C4-2B (cell line): Measurements from ENCODE around the gene SLC30A1.

Source experiments
- H3K27ac ChIP-seq: fragments of 450-650 bp; 2 replicates; pipeline ENCODE4 v1.5.1; 2017
- ZFX ChIP-seq: fragments of 450-650 bp; IDR thresholded peaks from 2 replicates; pipeline ENCODE4 v1.6.1; 2017
- TF ChIP-seq, protein P1 (sequence below): fragments of 450-650 bp; conservative IDR thresholded peaks from 2 replicates; pipeline ENCODE4 v1.5.1; 2017; ENCODE audit warnings: mild to moderate bottlenecking

The SLC30A1 gene

GRCh38 chr1:211551638-211552460 lies 27.1 kb downstream of the SLC30A1 start:
- TF ChIP-seq, protein P1, sequence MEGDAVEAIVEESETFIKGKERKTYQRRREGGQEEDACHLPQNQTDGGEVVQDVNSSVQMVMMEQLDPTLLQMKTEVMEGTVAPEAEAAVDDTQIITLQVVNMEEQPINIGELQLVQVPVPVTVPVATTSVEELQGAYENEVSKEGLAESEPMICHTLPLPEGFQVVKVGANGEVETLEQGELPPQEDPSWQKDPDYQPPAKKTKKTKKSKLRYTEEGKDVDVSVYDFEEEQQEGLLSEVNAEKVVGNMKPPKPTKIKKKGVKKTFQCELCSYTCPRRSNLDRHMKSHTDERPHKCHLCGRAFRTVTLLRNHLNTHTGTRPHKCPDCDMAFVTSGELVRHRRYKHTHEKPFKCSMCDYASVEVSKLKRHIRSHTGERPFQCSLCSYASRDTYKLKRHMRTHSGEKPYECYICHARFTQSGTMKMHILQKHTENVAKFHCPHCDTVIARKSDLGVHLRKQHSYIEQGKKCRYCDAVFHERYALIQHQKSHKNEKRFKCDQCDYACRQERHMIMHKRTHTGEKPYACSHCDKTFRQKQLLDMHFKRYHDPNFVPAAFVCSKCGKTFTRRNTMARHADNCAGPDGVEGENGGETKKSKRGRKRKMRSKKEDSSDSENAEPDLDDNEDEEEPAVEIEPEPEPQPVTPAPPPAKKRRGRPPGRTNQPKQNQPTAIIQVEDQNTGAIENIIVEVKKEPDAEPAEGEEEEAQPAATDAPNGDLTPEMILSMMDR = no peak
- no peak for TF ChIP-seq ZFX
- H3K27ac ChIP-seq = no peak overlapping the region

GRCh38 chr1:211549092-211549711 lies 29.8 kb downstream of the SLC30A1 start:
- no peak overlapping the region for H3K27ac ChIP-seq
- TF ChIP-seq, protein P1 = no peak
- TF ChIP-seq ZFX = no peak

DNA sequence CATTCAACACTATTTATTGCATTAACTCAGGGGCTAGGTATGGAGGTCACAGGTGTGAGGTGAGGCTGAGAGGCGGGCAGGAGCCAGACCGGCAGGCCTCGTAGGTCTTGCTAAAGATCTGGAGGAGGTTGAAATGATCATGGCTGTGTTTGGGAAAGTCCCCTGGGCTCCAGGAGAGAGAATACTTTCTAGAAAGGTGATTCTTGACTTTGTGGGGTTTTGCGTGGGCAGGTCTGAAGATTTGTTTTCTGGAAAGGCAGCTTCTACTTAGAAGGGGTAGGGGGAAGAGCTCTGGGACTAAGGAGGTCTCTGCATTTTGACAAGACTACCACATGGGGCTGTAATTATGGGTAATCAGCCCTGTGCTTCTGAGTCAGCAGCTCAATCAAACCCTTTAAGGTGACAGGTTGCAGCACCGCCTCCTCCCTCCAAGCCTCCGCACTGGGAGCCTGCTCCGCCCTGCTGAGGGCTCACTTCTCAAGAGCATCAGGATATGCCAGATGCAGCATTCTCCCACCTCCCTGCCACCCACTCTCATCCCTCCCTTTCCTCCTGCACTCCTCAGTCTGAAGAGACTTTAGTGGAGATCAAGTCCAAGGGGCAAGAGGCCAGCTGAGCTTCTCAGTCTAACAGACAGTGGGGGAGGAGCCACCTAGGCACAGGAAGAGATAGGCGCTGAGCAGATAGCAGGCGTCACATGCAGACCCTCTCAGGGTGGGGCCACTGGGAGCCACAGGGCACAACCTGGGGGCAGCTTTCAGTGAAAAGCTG lies 30.5 kb downstream of the SLC30A1 start:
- H3K27ac ChIP-seq = no peak overlapping the region
- TF ChIP-seq, protein P1 = no peak
- TF ChIP-seq ZFX = no peak

DNA sequence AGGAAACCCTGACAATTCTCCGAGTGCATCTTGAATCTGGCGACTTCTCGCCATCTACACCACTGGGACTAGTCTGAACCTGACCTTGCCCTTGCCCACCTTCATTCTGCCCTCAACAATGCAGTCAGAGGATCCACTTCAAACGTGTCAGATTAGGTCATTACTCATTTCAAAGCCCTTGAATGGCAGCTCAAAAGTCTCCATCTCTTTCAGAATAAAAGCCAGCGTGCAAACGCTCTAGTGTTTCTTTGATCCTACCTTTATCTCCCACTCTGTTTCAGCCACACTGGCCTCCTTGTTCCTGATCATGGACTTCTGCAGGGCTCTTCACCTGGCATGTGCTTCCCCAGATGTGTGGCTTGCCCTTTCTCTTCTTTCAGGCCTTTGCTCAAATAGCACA lies 31.3 kb downstream of the SLC30A1 start:
- H3K27ac ChIP-seq = no peak overlapping the region
- no peak for TF ChIP-seq ZFX
- TF ChIP-seq, protein P1 = no peak

GRCh38 chr1:211546543-211546942 lies 32.4 kb downstream of the SLC30A1 start:
- TF ChIP-seq ZFX = no peak
- TF ChIP-seq, protein P1 = no peak
- no peak overlapping the region for H3K27ac ChIP-seq

DNA sequence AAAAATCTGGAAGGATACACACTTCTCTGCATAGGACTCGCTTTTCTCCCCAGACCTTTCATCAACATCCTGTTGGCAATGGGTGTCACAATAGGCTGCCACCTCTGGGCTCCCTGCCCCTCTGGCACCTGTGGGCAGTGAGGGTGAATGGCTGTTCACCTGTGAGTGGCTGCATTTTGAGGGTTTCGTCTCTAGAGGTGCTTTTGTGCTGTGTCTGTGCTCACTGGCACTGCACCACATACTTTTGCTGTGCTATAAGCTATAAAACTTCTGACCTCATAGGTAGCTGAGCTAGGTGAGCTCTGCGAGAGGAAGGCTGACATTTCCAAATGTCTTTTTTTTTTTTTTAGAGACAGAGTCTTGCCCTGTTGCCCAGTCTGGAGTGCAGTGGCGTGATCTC lies 35.9 kb downstream of the SLC30A1 start:
- H3K27ac ChIP-seq = peak overlapping the region; percentile 68
- TF ChIP-seq, protein P1 = no peak
- TF ChIP-seq ZFX = no peak
